IMR-90 (cell line): ENCODE measurements around the gene DPP10. TPM values are rescaled to one million over a fixed set of nuclear protein-coding genes. Genes with fewer than 3 reads are reported as not detected.

ENCODE experiments used
- ATAC-seq: fragments of 200-7000 bp; cut with Tn5 transposase; 2 replicates; pipeline ENCODE4 v1.9.1; 2020; ENCODE audit warnings: low read depth, mild to moderate bottlenecking, moderate library complexity
- BruUV-seq: library from RNA; stranded (reverse); fragments of 400-500 nt; replicated peaks from 2 replicates; lab custom pipeline; 2021; lab: Mats Ljungman, UMichigan
- CTCF ChIA-PET: fragments of 300-600 bp; formaldehyde crosslinking; extraction: SDS; loops from one replicate; lab custom pipeline; 2021; ENCODE audit warnings: antibody characterized with exemption; lab: Yijun Ruan, JAX
- POLR2A ChIA-PET: fragments of 300-600 bp; sonication (Branson Sonifier 250); formaldehyde crosslinking; loops from one replicate; lab custom pipeline; 2022; ENCODE audit warnings: antibody characterized with exemption; ENCODE audit not compliant: unreplicated experiment; lab: Charles Lee
- DNase-seq: peaks from one replicate; pipeline ENCODE4 v3.0.0; 2013
- H2AFZ ChIP-seq: replicated peaks from 2 replicates; pipeline ENCODE3; 2013; ENCODE audit warnings: low read length, mild to moderate bottlenecking; ENCODE audit not compliant: poor library complexity
- H2AK5ac ChIP-seq: 2 replicates; pipeline ENCODE4 v1.6.1; 2013; ENCODE audit warnings: low read depth, low read length, inconsistent platforms
- H2AK9ac ChIP-seq: replicated peaks from 2 replicates; pipeline ENCODE3; 2013; ENCODE audit warnings: mild to moderate bottlenecking, low read depth, low read length, moderate library complexity; ENCODE audit not compliant: poor library complexity
- H2BK120ac ChIP-seq: 2 replicates; pipeline ENCODE4 v1.6.1; 2013; ENCODE audit warnings: low read depth, low read length, inconsistent platforms
- H2BK15ac ChIP-seq: 3 replicates; pipeline ENCODE4 v1.6.1; 2013; ENCODE audit warnings: low read depth, low read length, inconsistent platforms
- H2BK20ac ChIP-seq: 2 replicates; pipeline ENCODE4 v1.6.1; 2013; ENCODE audit warnings: low read depth, mild to moderate bottlenecking, inconsistent platforms, low read length, moderate library complexity
- H2BK5ac ChIP-seq: 2 replicates; pipeline ENCODE4 v1.6.1; 2013; ENCODE audit warnings: mild to moderate bottlenecking, low read depth, low read length, inconsistent platforms; ENCODE audit not compliant: poor library complexity, severe bottlenecking
- H3K14ac ChIP-seq: replicated peaks from 2 replicates; pipeline ENCODE4 v1.6.1; 2013; ENCODE audit warnings: low read depth, low read length, inconsistent platforms
- H3K18ac ChIP-seq: 2 replicates; pipeline ENCODE4 v1.6.1; 2013; ENCODE audit warnings: low read depth, low read length, control low read depth
- H3K23ac ChIP-seq: 2 replicates; pipeline ENCODE4 v1.6.1; 2013; ENCODE audit warnings: low read depth, low read length, inconsistent platforms
- H3K27ac ChIP-seq: 2 replicates; pipeline ENCODE4 v1.5.1; 2013; ENCODE audit warnings: mild to moderate bottlenecking, control low read depth, low read length; ENCODE audit not compliant: insufficient read depth
- H3K27me3 ChIP-seq: 2 replicates; pipeline ENCODE4 v1.6.1; 2013; ENCODE audit warnings: low read length; ENCODE audit not compliant: control insufficient read depth, insufficient read depth
- H3K36me3 ChIP-seq: 2 replicates; pipeline ENCODE4 v1.6.1; 2013; ENCODE audit warnings: low read length, mixed read lengths; ENCODE audit not compliant: control insufficient read depth, insufficient read depth
- H3K4ac ChIP-seq: 2 replicates; pipeline ENCODE4 v1.6.1; 2013; ENCODE audit warnings: low read depth, low read length, inconsistent platforms
- H3K4me1 ChIP-seq: 2 replicates; pipeline ENCODE4 v1.6.1; 2013; ENCODE audit warnings: low read length, mixed read lengths; ENCODE audit not compliant: control insufficient read depth, insufficient read depth
- H3K4me2 ChIP-seq: 2 replicates; pipeline ENCODE4 v1.6.1; 2013; ENCODE audit warnings: low read depth, mild to moderate bottlenecking, control low read depth, low read length, moderate library complexity
- H3K4me3 ChIP-seq: 2 replicates; pipeline ENCODE4 v1.5.1; 2013; ENCODE audit warnings: low read depth, mild to moderate bottlenecking, control low read depth, low read length, moderate library complexity; ENCODE audit not compliant: insufficient read depth
- H3K56ac ChIP-seq: 2 replicates; pipeline ENCODE4 v1.6.1; 2013; ENCODE audit warnings: low read length, inconsistent platforms; ENCODE audit not compliant: insufficient read depth; ENCODE audit errors: extremely low read depth
- H3K79me1 ChIP-seq, 2 experiments: 2 replicates each; pipeline ENCODE4 v1.6.1; 2013; ENCODE audit warnings: low read length in 2 of 2, inconsistent platforms in 1 of 2, low read depth in 1 of 2
- H3K9ac ChIP-seq: 2 replicates; pipeline ENCODE4 v1.6.1; 2013; ENCODE audit warnings: low read depth, low read length, control low read depth
- H3K9me1 ChIP-seq: 2 replicates; pipeline ENCODE4 v1.6.1; 2013; ENCODE audit warnings: low read length, inconsistent platforms; ENCODE audit not compliant: insufficient read depth
- H3K9me3 ChIP-seq: 2 replicates; pipeline ENCODE4 v1.6.1; 2013; ENCODE audit warnings: low read length; ENCODE audit not compliant: control insufficient read depth, insufficient read depth
- H4K20me1 ChIP-seq: 2 replicates; pipeline ENCODE4 v1.6.1; 2013; ENCODE audit warnings: low read length, inconsistent platforms; ENCODE audit not compliant: insufficient read depth
- H4K5ac ChIP-seq: 2 replicates; pipeline ENCODE4 v1.6.1; 2013; ENCODE audit warnings: mild to moderate bottlenecking, low read depth, low read length, control low read depth
- H4K8ac ChIP-seq, 2 experiments: 2 replicates each; pipeline ENCODE4 v1.6.1; 2013; ENCODE audit warnings: low read depth in 2 of 2, low read length in 2 of 2, control low read depth in 1 of 2, inconsistent platforms in 1 of 2
- H4K91ac ChIP-seq: 2 replicates; pipeline ENCODE4 v1.6.1; 2013; ENCODE audit warnings: low read depth, low read length, inconsistent platforms; ENCODE audit not compliant: insufficient read depth
- BHLHE40 ChIP-seq: fragments of 150-350 bp; IDR thresholded peaks from 2 replicates; pipeline ENCODE4 v1.6.1; 2016; ENCODE audit warnings: mild to moderate bottlenecking, low read depth, low read length
- CEBPB ChIP-seq: IDR thresholded peaks from 2 replicates; pipeline ENCODE4 v1.6.1; 2012; ENCODE audit warnings: low read depth, low read length, improper control_type of control experiment
- CHD1 ChIP-seq: IDR thresholded peaks from 2 replicates; pipeline ENCODE4 v1.6.1; 2012; ENCODE audit warnings: low read depth, low read length, improper control_type of control experiment
- FOS ChIP-seq: fragments of 150-350 bp; IDR thresholded peaks from 2 replicates; pipeline ENCODE4 v1.6.1; 2016; ENCODE audit warnings: low read depth, low read length
- MAFK ChIP-seq: IDR thresholded peaks from 2 replicates; pipeline ENCODE4 v1.6.1; 2012; ENCODE audit warnings: low read depth, low read length, improper control_type of control experiment
- MAZ ChIP-seq: IDR thresholded peaks from 2 replicates; pipeline ENCODE4 v1.6.1; 2012; ENCODE audit warnings: low read depth, mild to moderate bottlenecking, low read length, improper control_type of control experiment, moderate library complexity, borderline replicate concordance
- MXI1 ChIP-seq: IDR thresholded peaks from 2 replicates; pipeline ENCODE4 v1.6.1; 2012; ENCODE audit warnings: low read depth, mild to moderate bottlenecking, low read length, moderate library complexity, borderline replicate concordance
- NFE2L2 ChIP-seq: fragments of 150-350 bp; IDR thresholded peaks from 2 replicates; pipeline ENCODE4 v1.6.1; 2016; ENCODE audit warnings: low read depth, mild to moderate bottlenecking, low read length
- POLR2A ChIP-seq: IDR thresholded peaks from 2 replicates; pipeline ENCODE4 v1.6.1; 2012; ENCODE audit warnings: mild to moderate bottlenecking, low read depth, low read length
- RAD21 ChIP-seq: IDR thresholded peaks from 2 replicates; pipeline ENCODE4 v1.6.1; 2012; ENCODE audit warnings: low read length, improper control_type of control experiment
- RCOR1 ChIP-seq: IDR thresholded peaks from 2 replicates; pipeline ENCODE4 v1.6.1; 2012; ENCODE audit warnings: mild to moderate bottlenecking, low read length, improper control_type of control experiment; ENCODE audit not compliant: insufficient replicate concordance
- RFX5 ChIP-seq: IDR thresholded peaks from 2 replicates; pipeline ENCODE4 v1.8.0; 2012; ENCODE audit warnings: low read depth, mild to moderate bottlenecking, low read length, moderate library complexity
- SMC3 ChIP-seq: fragments of 150-350 bp; IDR thresholded peaks from 2 replicates; pipeline ENCODE4 v1.6.1; 2016; ENCODE audit warnings: low read depth, mild to moderate bottlenecking, antibody characterized with exemption, low read length, moderate library complexity
- WGBS, 2 experiments: methylation state at CpG; one replicate each; pipeline versions ENCODE4 v1.1.5 to v1.1.7; 2013; ENCODE audit warnings: missing lambda C conversion rate in 2 of 2; ENCODE audit not compliant: insufficient read length in 1 of 2; ENCODE audit errors: extremely low coverage in 2 of 2; 5-methylcytosine and 5-hydroxymethylcytosine counted together
- dilution Hi-C: fragments of 300-500 bp; cut with HindIII; formaldehyde crosslinking; loops from one replicate; pipeline ENCODE4 v1.14.3; 2018; ENCODE audit warnings: low sequenced_read_pairs; ENCODE audit not compliant: unreplicated experiment
- in situ Hi-C: fragments of 300-500 bp; cut with MboI; formaldehyde crosslinking; loops from 3 replicates; pipeline ENCODE4 v1.14.3; 2019; ENCODE audit warnings: low sequenced_read_pairs, inconsistent platforms, mixed read lengths
- intact Hi-C: fragments of 100-400 bp; cut with micrococcal nuclease; formaldehyde crosslinking; loops from 2 replicates; pipeline ENCODE4 v1.10.0; 2022
- polyA plus RNA-seq, 3 experiments: library from polyadenylated mRNA; depleted of rRNA; stranded (reverse); fragments of >200 nt; gene quantifications; 2 replicates each; pipeline ENCODE4 v1.2.3, GENCODE V29; 2012; ENCODE audit warnings: low replicate concordance in 1 of 3
- total RNA-seq: library from RNA; depleted of rRNA; stranded (reverse); fragments of >200 nt; gene quantifications from 2 replicates; pipeline ENCODE4 v1.2.3, GENCODE V29; 2012
- TF ChIP-seq, protein P1 (sequence below): fragments of 150-350 bp; IDR thresholded peaks from 2 replicates; pipeline ENCODE4 v1.6.1; 2017; ENCODE audit warnings: mild to moderate bottlenecking, antibody characterized with exemption, low read length, low read depth
- TF ChIP-seq, protein P2 (sequence below): fragments of 150-350 bp; IDR thresholded peaks from 2 replicates; pipeline ENCODE4 v1.6.1; 2016; ENCODE audit warnings: low read depth, mild to moderate bottlenecking, low read length, moderate library complexity, borderline replicate concordance
- TF ChIP-seq, protein P3 (sequence below): conservative IDR thresholded peaks from 2 replicates; pipeline ENCODE4 v1.5.1; 2012; ENCODE audit warnings: mild to moderate bottlenecking, low read depth, low read length, improper control_type of control experiment

DPP10 gene
- total and polyA plus RNA-seq, 2 of the 4 experiments (the other 2 are of a cell fraction), result not detected

DNA sequence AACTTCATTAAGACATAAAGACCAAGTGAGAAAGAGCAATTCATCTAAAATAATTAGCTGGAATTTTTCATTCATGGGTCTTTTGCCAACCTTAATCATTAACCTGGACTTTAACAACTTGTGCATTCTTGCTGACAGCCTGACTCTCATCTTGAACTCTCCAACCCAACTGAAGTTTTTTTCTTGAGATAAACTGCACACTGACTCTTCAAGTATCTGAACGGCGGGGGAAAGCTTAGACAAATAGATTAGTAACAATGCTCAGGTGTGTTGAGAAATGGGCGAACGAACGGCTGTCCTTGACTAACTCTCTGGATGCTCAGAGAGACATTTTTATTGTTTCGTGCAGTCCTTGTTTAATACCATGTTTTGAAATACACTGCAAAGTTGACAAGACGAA lies 186.0 kb downstream of the DPP10 start:
- H2BK15ac ChIP-seq, result no peak overlapping the region
- no peaks in the 10 kb centered on the region for H3K4me1 ChIP-seq
- H3K18ac ChIP-seq, result no peak overlapping the region
- POLR2A ChIA-PET, result no interaction called here
- H3K27ac ChIP-seq, result no peak overlapping the region
- no peaks in the 10 kb centered on the region for H3K27me3 ChIP-seq
- H4K91ac ChIP-seq, result no peak overlapping the region
- no peaks in the 10 kb centered on the region for H4K20me1 ChIP-seq
- no peak overlapping the region for H2BK5ac ChIP-seq
- no peak overlapping the region for H4K8ac ChIP-seq
- H3K9me3 ChIP-seq, result no peaks in the 10 kb centered on the region
- H2BK20ac ChIP-seq, result no peak overlapping the region
- no peaks in the 10 kb centered on the region for H3K79me1 ChIP-seq
- H2AK9ac ChIP-seq, result no peak overlapping the region
- no peaks in the 10 kb centered on the region for H3K9me1 ChIP-seq
- no peak overlapping the region for H3K23ac ChIP-seq
- no CpG with 5 or more reads among the region's 7 CpGs for WGBS, 2 experiments
- H2AFZ ChIP-seq, result no peak overlapping the region
- no peak overlapping the region for H3K14ac ChIP-seq
- no peak overlapping the region for H3K4me2 ChIP-seq
- BruUV-seq, result no TSS peak
- no peaks in the 10 kb centered on the region for H3K36me3 ChIP-seq
- ATAC-seq (no peak), DNase-seq (no peak)
- H3K56ac ChIP-seq, result no peak overlapping the region
- H3K9ac ChIP-seq, result no peak overlapping the region
- intact Hi-C loops, result no loop called here
- no peak overlapping the region for H3K4me3 ChIP-seq
- no peak for TF ChIP-seq FOS
- no peak for TF ChIP-seq BHLHE40
- TF ChIP-seq NFE2L2, result no peak
- TF ChIP-seq MAFK, result no peak
- TF ChIP-seq, protein P1, sequence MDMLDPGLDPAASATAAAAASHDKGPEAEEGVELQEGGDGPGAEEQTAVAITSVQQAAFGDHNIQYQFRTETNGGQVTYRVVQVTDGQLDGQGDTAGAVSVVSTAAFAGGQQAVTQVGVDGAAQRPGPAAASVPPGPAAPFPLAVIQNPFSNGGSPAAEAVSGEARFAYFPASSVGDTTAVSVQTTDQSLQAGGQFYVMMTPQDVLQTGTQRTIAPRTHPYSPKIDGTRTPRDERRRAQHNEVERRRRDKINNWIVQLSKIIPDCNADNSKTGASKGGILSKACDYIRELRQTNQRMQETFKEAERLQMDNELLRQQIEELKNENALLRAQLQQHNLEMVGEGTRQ, result no peak
- no peak for TF ChIP-seq CEBPB
- TF ChIP-seq, protein P2, sequence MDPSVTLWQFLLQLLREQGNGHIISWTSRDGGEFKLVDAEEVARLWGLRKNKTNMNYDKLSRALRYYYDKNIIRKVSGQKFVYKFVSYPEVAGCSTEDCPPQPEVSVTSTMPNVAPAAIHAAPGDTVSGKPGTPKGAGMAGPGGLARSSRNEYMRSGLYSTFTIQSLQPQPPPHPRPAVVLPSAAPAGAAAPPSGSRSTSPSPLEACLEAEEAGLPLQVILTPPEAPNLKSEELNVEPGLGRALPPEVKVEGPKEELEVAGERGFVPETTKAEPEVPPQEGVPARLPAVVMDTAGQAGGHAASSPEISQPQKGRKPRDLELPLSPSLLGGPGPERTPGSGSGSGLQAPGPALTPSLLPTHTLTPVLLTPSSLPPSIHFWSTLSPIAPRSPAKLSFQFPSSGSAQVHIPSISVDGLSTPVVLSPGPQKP, result no peak
- no peak for TF ChIP-seq RAD21
- TF ChIP-seq, protein P3, sequence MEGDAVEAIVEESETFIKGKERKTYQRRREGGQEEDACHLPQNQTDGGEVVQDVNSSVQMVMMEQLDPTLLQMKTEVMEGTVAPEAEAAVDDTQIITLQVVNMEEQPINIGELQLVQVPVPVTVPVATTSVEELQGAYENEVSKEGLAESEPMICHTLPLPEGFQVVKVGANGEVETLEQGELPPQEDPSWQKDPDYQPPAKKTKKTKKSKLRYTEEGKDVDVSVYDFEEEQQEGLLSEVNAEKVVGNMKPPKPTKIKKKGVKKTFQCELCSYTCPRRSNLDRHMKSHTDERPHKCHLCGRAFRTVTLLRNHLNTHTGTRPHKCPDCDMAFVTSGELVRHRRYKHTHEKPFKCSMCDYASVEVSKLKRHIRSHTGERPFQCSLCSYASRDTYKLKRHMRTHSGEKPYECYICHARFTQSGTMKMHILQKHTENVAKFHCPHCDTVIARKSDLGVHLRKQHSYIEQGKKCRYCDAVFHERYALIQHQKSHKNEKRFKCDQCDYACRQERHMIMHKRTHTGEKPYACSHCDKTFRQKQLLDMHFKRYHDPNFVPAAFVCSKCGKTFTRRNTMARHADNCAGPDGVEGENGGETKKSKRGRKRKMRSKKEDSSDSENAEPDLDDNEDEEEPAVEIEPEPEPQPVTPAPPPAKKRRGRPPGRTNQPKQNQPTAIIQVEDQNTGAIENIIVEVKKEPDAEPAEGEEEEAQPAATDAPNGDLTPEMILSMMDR, result no peak
- no peak for TF ChIP-seq RFX5
- no peak for TF ChIP-seq RCOR1
- TF ChIP-seq SMC3, result no peak
- no peak for TF ChIP-seq MAZ
- no peak for TF ChIP-seq CHD1
- TF ChIP-seq POLR2A, result no peak
- TF ChIP-seq MXI1, result no peak
- no peak overlapping the region for H2BK120ac ChIP-seq
- H4K5ac ChIP-seq, result no peak overlapping the region
- no peak overlapping the region for H3K4ac ChIP-seq
- H2AK5ac ChIP-seq, result no peak overlapping the region
- dilution Hi-C loops, result no loop called here
- in situ Hi-C loops, result no loop called here
- CTCF ChIA-PET, result no interaction called here
